HG03280 (cell line): ENCODE measurements around the gene DGKQ.
"Not testable (repeated sequence)": the region's sequence is repeated elsewhere in the genome, so short reads cannot be mapped to it uniquely, and the experiment has no call there.

Experiments
- ATAC-seq: cut with Tn5 transposase; IDR thresholded peaks from one replicate; pipeline ENCODE4 v1.9.1; 2021; ENCODE audit warnings: mild to moderate bottlenecking, moderate library complexity; ENCODE audit not compliant: unreplicated experiment

DGKQ gene

GRCh38 chr4:952881-953573 lies 20.3 kb downstream of the DGKQ start:
- ATAC-seq: no peak

GRCh38 chr4:951594-952468 lies 21.5 kb downstream of the DGKQ start:
- no peak for ATAC-seq

- ATAC-seq: no peak
Observed at GRCh38 chr4:951186-951585, 22.2 kb downstream of the DGKQ start.

GRCh38 chr4:950136-951020 lies 23.0 kb downstream of the DGKQ start:
- ATAC-seq: no peak

- ATAC-seq: no peak
Observed at GRCh38 chr4:949656-950055, 23.7 kb downstream of the DGKQ start.

- no peak for ATAC-seq
Observed at GRCh38 chr4:948936-949300, 24.5 kb downstream of the DGKQ start.

GRCh38 chr4:948101-948935 lies 25.1 kb downstream of the DGKQ start:
- ATAC-seq: no peak

- no peak for ATAC-seq
Observed at GRCh38 chr4:947491-947971, 25.8 kb downstream of the DGKQ start.

- ATAC-seq: no peak
Observed at GRCh38 chr4:946517-947471, 26.6 kb downstream of the DGKQ start.

GRCh38 chr4:946103-946450 lies 27.3 kb downstream of the DGKQ start:
- no peak for ATAC-seq

GRCh38 chr4:945274-946102 lies 27.9 kb downstream of the DGKQ start:
- no peak for ATAC-seq

GRCh38 chr4:939508-939907 lies 33.9 kb downstream of the DGKQ start:
- ATAC-seq: not testable (repeated sequence)

GRCh38 chr4:932713-933070 lies 40.7 kb downstream of the DGKQ start:
- ATAC-seq: no peak

- peak; percentile 85 for ATAC-seq
Observed at GRCh38 chr4:931960-932712, 41.2 kb downstream of the DGKQ start, which contains the start of the genes GAK and TMEM175. Gene GAK, minus strand, starts transcription at chr4:932316. Its CDS starts 129 bp downstream, at chr4:932187. Gene TMEM175, plus strand, starts transcription at chr4:932460. Its CDS starts 15,280 bp downstream, at chr4:947740.

GRCh38 chr4:931194-931959 lies 42.0 kb downstream of the DGKQ start:
- peak; percentile 5 for ATAC-seq

- no peak for ATAC-seq
Observed at GRCh38 chr4:930827-931193, 42.6 kb downstream of the DGKQ start.

- ATAC-seq: no peak
Observed at GRCh38 chr4:930028-930551, 43.3 kb downstream of the DGKQ start.
